Breast epithelium (tissue), 3 donors: Measurements from ENCODE around the gene GPAM.

Source experiments
- POLR2A ChIP-seq: fragments of 450-650 bp; IDR thresholded peaks from one replicate; pipeline ENCODE4 v1.6.1; 2016; ENCODE audit warnings: antibody characterized with exemption, mild to moderate bottlenecking, moderate library complexity
- TF ChIP-seq, protein P1 (sequence below), 3 donors: fragments of 450-650 bp; IDR thresholded peaks; one replicate each; pipeline ENCODE4 v1.5.1; 2016 to 2017; ENCODE audit warnings: antibody characterized with exemption in 3 of 3, mild to moderate bottlenecking in 3 of 3, moderate library complexity in 3 of 3

DNA sequence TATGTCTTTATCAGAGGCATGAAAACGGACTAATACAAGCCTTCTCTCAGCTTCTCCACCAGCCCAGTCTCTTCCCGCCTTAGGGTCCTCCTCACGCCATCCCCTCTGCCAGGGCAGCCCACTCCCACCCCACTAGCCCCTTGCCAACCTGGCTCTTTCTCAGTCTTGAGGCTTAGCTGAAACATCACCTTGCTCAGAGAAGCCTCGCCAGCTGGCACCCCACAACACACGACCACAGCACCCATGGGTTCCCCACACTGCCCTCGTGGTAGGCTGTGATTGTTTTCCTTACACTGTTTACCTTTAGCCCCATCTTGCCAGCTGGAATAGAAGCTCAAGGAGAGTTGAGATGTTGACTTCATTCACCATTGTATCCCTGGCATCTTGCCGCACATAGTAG, 44.4 kb downstream of the GPAM start:
- TF ChIP-seq, protein P1, sequence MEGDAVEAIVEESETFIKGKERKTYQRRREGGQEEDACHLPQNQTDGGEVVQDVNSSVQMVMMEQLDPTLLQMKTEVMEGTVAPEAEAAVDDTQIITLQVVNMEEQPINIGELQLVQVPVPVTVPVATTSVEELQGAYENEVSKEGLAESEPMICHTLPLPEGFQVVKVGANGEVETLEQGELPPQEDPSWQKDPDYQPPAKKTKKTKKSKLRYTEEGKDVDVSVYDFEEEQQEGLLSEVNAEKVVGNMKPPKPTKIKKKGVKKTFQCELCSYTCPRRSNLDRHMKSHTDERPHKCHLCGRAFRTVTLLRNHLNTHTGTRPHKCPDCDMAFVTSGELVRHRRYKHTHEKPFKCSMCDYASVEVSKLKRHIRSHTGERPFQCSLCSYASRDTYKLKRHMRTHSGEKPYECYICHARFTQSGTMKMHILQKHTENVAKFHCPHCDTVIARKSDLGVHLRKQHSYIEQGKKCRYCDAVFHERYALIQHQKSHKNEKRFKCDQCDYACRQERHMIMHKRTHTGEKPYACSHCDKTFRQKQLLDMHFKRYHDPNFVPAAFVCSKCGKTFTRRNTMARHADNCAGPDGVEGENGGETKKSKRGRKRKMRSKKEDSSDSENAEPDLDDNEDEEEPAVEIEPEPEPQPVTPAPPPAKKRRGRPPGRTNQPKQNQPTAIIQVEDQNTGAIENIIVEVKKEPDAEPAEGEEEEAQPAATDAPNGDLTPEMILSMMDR (IDR thresholded peaks at IDR 0.05), result no peak
- TF ChIP-seq POLR2A, result no peak
